Forelimb muscle (tissue), 1 donor: Measurements from ENCODE around the gene TMEM119. TPM values are rescaled to one million over a fixed set of nuclear protein-coding genes. Genes with fewer than 3 reads are reported as not detected.
"Not testable (repeated sequence)": the region's sequence is repeated elsewhere in the genome, so short reads cannot be mapped to it uniquely, and the experiment has no call there.

Experiments
- DNase-seq: peaks from one replicate; pipeline ENCODE4 v3.0.0-alpha.2; 2013; ENCODE audit warnings: low read depth
- polyA plus RNA-seq: library from polyadenylated mRNA; unstranded; fragments of 120-200 nt; gene quantifications from one replicate; pipeline ENCODE4 v1.2.1, GENCODE V29; 2013; ENCODE audit not compliant: insufficient read length

TMEM119 gene
- polyA plus RNA-seq, 1 donor: 30.2 TPM

DNA sequence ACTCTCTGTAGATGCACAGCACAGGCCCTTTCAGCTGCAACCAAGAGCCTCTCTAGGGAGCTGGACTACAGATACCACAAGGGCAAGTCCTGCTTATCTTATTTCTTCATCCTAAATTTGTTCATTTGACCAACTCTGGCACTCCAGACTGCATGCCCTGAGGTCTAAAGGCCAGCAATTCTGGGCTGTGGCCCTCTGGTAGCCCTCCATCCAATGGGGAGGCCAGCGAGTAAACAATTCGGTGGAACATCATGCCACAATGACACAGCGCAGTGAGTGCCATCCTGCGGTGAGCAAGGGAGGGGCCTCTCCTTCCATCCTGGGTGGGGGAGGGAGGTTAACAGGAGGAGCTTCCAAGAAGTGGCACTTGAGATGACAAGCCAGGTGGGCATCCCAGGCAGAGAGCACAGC lies 36.5 kb upstream of the TMEM119 start:
- DNase-seq: no peak

DNA sequence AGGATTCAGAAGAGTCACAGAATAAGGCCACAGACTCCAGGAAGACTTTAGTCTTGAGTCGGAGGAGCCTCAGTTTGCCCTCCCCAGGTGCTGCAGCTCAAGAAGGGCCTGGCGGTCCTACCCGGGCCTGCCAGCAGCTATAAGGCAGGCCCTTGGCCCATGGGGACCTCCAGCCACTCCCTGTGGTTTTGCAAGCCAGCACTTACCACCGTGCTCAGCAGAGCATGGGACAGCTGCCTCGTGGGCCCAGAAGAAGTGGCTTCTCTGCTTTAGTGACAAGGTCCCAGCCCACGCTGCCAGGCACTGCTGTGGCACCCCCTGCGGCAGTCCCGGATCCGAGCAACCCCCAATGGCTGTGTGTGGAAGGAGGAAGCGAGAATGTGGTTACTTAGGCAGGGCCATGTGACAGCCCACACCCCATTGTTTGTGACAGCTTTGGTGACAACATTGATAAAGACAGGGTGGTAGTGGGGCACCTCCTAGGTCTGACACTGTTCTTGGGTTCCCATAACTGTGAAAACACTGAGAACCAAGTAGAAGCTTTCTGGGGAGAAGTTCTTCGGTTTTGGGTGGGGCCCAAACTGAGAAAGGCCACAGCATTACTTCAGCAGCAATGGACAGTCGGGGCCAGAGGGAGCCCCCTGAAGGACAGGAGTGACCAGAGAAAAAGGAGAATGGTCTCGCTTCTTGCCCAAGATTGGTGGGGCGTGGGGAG lies 35.8 kb upstream of the TMEM119 start, which contains the start of gene SELPLG:
TSS of gene SELPLG (minus strand) at position 361 of the 715 bp plus-strand sequence. CDS start 9,587 bp downstream, outside the sequence.
- no peak for DNase-seq

DNA sequence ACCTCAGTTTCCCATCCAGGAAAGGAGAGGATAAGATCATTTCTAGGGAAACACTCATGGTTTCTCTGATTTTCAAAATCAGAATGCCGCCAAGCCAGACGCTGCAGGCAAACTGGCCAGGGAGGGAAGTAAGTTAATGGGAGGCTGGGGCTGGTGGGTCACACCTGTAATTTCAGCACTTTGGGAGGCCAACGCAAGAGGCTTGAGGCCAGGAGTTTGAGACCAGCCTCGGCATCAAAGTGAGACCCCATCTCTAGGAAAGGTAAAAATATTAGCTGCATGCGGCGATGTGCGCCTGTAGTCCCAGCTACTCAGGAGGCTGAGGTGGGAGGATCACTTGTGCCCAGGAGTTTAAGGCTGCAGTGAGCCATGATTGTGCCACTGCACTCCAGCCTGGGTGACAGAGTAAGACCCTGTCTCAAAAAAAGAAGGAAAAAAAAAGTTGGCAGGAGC lies 35.2 kb upstream of the TMEM119 start:
- no peak for DNase-seq

DNA sequence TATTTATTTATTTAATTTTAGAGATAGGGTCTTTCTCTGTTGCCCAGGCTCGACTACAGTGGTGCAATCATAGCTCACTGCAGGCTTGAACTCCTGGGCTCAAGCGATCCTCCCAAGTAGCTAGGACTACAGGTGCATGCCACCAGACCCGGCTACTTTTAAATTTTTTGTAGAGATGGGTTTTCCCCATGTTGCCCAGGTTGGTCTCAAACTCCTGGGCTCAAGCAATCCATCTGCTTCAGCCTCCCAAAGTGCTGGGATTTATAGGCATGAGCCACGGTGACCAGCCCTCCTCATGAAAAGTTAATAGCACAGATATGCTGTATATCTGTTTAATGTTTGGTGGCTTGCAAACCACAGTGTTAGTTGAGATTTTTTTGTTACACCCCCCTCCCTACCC lies 33.4 kb upstream of the TMEM119 start:
- not testable (repeated sequence) for DNase-seq

DNA sequence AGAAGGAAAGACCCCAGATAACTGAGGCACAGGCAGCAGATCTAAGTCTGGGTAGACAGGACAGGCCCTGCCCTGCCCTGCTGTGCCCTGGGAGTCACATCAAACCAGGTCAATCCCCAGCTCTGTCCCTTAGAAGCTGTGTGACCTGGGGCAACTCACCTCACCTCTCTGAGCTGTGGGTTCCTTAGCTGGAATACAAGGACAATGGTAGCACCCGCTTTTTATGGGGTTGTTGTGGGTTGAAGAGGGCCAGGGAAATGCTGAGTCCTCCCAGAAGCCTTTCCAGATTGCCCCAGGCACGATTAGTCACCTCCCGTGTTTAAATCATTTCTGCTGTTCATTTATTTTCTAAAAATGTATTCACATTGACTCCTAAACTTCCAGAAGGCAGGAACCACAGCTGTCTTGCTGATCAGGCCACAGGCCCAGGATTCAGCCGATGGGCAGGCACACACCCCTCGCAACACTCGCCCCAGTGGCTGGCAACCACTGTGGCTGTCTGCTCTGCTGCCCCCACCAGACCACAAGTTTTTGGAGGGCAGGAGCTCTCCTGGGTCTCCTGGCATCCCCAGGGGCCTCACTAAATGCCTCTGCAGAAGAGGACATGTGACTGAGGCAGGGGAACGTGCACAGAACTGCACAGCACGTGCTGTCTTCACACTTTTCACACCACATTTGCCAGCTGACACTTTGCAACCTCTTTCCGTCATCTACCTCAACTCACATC lies 32.8 kb upstream of the TMEM119 start:
- DNase-seq: no peak

DNA sequence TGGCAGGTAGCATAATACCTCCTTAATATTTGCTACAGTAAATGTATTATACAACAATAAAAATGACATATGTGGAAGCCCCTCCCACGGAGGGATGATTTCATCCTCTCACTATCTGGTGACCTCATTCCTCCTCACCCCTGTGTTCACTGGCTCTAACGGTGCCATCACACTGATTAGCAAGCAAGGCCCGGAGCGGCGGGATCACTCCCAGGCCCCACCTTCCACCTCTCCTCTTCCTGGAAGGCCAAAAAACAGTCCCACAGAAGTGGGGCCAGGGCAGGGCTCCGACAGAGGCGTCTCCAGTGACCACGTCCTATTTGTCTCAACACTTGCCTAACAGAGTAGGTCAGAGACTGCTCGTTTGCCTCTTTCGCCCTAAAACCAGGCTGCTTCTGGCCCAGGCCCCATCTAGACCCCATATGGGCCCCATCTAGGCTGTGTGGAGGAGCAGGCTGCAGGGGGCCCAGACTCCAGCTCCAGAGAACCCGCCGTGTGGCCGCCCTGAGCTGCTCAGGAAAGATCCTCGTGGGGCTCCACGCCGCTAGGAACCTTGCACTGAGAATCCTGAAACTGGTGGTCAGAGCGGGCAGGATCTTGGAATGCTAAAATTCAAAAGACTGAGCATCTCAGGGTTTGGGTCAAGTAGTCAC lies 32.1 kb upstream of the TMEM119 start:
- DNase-seq: no peak

DNA sequence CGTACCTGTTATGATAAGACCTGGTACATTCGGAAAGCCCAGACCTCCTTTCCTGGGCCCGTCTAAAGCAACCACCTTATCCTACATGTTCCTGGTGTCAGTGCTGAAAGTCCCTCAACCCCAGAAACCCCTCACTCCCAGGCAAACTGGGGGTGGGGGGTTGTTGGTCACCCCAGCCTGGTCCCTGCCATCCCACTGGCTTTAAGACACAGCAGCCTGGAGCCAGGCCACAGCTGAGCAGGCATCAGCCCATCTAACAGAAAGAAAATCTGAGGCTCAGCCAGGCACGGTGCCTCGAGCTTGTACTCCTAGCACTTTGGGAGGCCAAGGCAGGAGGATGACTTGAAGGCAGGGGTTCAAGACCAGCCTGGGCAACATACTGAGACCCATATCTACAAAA lies 31.3 kb upstream of the TMEM119 start:
- no peak for DNase-seq

DNA sequence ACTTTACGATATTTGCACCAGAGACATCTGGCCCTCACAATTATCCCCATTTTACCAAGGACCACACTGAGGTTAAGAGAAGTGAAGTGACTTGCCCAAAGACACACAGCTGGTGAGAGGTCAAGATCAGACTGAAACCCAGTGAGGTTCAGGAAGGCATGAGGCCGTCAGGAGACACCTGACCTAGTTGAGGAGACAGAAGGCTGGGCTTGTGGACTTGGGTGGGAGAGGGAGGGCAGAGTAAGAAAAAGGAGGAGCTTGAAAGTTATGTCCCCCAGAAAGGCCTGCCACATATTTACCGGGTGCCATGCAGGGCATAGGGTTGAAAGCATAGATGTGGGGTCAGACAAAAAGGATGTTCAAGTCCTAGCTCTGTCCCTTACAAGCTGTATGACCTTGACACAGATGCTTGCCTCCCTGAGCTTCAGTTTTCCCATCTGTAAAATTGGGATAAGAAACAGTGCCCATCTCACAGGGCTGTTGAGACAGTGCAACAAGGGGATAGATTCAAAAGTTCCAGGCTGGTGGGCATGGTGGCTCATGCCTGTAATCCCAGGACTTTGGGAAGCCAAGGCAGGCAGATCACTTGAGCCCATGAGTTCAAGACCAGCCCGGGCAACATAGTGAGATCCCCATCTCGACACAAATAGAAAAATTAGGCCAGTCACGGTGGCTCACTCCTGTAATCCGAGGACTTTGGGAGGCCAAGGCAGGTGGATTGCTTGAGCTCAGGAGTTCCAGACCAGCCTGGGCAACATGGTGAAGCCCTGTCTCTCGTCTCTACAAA lies 29.4 kb upstream of the TMEM119 start:
- DNase-seq: no peak

DNA sequence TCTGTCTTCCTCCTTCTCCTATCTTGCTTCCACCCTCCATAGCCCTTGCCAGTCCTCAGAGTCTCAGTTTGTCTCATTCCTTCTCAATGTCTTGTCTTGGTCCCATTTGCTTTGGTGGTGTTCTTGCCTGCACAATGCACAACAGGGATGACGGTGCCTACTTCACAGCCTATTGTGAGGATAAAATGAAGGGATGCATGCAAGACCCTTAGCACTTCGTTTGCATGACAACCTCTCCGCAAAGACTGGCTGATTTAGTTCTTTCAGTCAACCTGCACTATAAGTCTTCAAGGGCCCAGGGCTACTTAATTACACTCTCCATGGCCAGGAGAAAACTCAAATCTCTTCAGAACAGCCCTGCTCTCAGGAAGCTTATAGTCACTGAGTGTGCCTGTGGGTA lies 27.3 kb upstream of the TMEM119 start:
- DNase-seq: no peak

DNA sequence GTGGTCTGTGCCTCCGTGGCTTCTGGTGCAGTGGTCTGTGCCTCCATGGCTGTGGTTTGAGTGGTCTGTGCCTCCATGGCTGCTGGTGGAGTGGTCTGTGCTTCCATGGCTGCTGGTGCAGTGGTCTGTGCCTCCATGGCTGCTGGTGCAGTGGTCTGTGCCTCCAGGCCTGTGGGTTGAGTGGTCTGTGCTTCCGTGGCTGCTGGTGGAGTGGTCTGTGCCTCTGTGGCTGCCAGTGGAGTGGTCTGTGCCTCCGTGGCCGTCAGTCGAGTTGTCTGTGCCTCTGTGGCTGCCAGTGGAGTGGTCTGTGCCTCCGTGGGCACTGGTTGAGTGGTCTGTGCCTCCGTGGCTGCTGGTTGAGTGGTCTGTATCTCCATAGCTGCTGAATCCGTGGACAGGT lies 25.7 kb upstream of the TMEM119 start:
- no peak for DNase-seq

DNA sequence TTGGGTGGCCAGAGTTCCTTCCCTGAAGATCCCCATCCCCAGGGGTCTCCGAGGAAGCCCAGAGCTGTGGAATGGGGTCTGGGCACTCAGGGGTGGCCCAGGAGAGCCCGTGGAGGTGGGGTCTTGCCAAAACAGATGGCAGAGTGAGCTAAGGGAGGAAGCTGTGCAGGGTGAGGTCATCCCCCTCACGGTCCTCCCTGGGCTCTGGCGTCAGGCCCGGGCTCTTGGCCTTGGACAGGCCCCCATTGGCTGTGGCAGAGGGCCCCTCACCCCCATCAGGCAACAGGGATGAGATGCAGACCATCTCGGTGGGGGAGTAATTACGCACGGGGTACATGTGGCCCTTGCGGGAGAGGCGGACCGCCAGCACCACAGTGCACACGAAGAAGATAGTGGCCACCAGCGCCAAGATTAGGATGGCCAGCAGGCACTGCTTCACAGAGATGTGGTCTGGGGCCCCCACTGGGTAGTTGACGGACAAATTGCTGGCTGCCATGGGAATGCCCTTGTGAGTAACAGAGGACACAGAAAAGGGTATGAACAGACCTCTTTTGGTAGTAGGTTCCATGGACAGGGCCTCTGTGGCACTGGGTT lies 25.1 kb upstream of the TMEM119 start:
- DNase-seq: no peak

DNA sequence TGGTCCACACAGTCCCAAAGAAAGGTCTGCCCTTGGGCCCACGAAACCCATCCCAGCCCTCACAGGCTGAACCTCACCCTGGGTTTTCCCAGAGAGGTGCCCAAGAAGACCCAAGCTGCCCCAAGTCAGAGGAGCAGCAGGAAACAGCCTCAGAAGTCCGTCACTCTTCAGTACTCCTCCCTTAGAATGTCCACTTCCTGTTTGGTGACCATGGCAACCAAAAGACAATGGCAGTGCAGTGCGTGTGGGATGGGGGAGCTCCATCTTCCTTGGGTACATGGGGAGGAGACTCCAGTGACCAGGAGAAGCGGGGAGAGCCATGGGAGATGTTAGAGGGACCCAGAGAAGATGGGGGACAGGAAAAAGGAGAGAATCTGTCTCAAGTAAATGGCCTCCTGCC lies 24.5 kb upstream of the TMEM119 start:
- no peak for DNase-seq

DNA sequence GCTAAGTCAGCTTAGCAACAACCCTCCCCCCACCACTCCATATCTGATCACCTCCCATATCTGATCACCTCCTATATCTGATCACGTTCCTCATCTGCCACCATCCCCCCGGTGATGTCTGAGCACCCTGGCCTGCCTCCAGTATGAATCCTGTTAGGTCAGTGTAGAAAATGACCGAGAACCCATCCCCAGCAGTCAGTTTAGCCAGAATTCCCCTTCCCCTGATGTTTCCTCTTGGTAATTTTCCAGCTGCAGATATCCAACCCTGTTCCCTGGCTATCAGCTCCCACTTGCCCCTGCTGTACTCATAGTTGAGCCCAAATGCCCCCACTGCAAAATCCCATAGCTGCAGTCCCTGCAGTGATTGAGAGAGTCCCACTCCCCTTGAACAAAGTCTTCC lies 23.3 kb upstream of the TMEM119 start:
- DNase-seq: no peak

DNA sequence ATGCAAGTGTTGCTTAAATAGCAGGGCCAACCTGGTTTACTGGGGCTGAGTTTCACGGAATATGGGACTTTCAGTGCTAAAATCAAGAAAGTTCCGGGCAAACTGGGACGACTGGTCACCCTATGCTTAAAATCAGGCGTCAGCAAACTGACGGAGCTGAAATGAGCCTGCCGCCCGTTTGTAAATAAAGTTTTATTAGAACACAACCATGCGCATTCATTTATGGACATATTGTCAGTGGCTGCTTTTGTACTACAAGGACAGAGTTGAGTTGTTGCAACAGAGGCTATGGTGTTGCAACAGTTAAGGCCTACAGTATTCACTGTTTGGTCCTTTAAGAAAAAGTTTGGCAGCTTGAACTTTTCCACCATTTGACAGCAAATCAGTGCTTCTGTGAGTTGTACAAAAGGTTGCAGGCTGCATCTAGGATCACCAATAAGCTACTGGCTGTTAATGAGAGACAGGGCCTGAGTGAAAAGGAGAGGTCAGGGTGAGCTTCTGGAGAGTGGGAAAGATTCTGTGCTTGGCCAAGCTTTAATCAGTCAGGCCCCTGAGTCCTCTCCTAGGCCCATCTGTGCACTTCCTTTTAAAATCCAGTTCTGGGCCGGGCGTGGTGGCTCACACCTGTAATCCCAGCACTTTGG lies 22.5 kb upstream of the TMEM119 start:
- DNase-seq: no peak

DNA sequence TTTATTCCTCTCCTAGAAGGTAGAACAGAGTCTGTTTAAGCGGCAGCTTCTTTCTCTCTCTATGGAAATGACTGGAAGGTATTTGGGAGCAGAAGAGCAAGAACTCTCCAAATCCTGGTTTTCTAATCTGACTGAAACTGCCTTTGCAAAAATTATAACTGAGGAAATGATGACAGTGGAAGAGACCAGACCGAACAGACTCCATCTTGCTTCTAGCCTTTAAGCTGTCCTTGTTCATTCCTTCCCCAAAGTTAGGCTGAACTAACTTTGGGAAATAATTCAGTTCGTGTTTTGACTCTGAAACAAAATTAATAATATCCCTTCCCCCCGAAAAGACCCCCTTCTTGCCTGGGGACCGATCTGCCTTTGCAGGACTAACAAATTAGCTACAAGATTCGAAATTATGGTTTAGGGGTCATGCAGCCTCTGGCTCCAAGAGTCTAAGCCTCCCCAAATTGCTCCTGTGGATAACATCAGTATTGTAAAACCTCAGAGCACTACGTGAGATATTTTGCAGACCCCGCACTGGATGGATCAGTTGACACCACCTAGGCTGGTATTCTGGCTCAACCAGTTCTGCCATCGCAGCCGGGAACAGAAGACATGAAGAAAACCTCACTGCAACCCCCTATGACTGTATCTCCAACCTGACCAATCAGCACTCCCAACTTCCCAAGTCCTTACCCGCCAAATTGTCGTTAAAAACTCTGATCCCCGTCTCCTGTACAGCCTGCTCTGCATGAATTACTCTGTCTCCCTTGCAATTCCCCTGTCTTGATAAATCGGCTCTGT lies 21.7 kb upstream of the TMEM119 start:
- DNase-seq: no peak

DNA sequence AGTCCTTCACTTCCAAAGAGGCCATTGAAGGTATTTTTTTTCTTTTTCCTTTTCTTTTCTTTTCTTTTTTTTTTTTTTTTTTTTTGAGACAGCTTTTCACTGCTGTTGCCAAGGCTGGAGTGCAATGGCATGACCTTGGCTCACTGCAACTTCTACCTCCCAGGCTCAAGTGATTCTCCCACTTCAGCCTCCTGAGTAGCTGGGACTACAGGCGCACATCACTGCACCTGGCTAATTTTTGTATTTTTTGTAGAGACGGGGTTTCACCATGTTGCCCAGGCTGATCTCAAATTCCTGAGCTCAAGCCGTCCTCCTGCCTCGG lies 21.0 kb upstream of the TMEM119 start:
- DNase-seq: not testable (repeated sequence)

DNA sequence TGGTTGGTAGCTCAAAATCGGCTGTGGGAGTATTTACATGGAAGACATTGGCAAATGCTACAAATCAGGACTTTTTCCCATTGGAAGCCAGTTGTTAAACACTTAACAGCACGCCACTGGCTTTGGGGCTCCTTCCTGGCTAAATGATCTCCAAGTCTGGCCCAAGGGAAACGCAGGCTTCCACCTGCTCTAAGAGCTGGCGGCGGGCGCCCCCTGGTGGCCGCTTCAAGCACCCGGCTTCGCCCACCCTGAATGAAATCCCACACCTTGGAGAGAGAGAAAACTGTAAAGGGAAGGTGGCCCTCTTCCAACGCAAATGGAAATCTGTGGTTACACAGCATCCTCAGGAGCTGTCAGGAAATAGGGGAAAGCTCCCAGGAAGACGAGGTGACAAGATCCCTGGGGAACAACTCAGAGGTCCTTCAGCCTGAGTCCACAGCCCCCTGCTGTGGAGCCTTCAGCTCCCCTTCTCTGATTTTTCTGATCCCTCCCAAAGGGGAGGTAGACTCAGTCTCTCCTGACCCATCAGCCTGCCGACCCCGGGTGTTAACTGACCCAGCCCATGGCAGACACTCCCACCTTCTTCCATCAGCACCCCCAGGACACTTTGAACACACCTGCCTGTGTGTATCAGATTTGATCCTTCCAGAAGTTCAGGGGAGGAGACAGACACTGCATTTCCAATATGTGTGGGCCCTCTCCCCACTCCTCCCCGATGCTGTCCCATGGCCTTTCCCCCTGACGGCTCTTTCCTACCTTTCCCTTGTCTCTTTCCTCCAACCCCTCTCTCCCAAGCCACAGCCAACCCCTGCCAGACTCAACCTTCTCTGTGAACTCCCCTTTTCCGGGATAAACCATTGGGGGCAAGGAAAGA lies 20.4 kb upstream of the TMEM119 start:
- DNase-seq: no peak

DNA sequence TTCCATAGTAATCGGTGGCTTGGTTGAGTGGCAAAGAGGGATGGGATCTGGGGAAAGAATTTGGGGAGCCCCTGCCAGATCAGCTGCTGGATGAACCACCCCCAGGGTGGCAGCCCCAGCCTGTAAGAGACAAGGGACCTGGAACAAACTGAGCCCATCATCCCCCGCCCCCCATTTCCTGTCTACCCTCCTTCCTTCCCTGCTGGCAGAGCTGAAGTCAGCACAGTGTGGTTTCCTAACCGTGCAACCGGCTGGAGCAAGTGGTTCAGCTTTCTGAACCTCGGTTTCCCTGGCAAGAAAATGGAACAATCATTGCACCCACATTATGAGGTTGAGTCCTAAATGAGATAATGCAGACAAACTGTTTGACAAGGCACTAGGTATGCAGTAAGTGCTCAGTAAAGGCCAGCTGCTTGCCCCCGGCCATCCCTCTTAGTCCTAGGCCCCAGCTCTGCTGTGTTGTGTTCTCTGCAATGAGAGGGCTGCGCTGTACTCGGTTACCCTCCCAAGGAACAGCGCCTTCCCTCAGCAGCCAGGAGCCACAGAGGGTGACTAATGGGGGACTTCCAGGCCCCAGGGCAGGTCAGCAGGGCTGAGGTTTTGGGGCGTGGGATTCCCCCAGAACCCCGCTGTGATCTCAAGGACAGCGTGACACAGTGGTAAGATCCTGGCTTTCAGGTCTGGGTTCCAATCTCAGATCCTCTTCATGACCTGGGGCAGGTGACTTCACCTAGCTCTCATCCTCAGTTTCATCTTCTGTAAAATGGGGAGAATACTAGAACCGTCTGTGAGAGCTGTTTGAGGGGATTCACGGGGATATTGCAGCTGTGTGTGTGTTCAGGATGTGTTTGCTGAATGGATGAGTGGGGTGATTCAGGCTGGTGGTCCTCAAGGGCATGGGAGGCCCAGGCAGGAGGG lies 19.3 kb upstream of the TMEM119 start:
- DNase-seq: no peak
